ENCODE measurements around the gene POU4F3.
A peak's percentile ranks its signal among the peaks of the same experiment; 100 is the strongest.
"Not testable (repeated sequence)": the region's sequence is repeated elsewhere in the genome, so short reads cannot be mapped to it uniquely, and the experiment has no call there.

POU4F3 gene

GRCh38 chr5:146338774-146339714, at the start of gene POU4F3:
POU4F3 (plus strand) TSS chr5:146338839; CDS start chr5:146339113, 274 bp downstream.
- no peak for DNase-seq

- no peak for DNase-seq
Measured at GRCh38 chr5:146290318-146290717, 48.3 kb upstream of the POU4F3 start.

DNA sequence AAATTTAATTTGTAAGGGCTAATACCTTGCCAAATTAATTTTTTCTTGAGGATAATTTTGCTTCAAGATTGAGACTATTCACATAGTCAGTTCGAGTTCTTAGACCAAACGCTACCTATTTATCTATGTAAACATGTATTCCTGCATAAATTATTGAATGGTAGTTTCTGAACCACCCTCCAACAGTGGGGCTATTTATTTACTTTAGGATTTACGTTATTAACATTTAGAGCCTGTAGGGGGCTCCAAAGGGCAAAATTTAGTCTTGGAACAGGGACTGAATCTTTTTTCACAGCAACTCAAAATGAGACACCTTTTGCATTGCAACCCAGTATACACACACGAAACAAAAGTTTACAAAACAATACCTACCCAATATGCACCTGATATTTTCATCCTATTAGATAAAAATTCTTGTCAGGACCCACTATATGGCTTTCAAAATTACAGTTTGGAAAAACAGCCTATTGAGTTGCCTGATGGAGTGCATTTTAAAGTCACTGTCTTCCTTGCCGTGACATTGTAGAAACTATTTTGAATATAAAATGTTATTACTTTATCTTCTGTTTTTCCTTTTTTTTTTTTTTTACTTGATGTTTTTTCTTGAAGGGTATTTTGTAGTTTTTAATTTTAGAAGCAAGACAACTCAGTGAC, 47.1 kb upstream of the POU4F3 start:
- peak; percentile 53 to 65 for DNase-seq

- no peak for DNase-seq
Measured at GRCh38 chr5:146296245-146296644, 42.4 kb upstream of the POU4F3 start.

- not testable (repeated sequence) for DNase-seq
Measured at GRCh38 chr5:146298920-146299319, 39.7 kb upstream of the POU4F3 start.

GRCh38 chr5:146301626-146302025, 37.0 kb upstream of the POU4F3 start:
- DNase-seq: no peak

- DNase-seq: no peak
Measured at GRCh38 chr5:146302406-146302805, 36.2 kb upstream of the POU4F3 start.

- no peak for DNase-seq
Measured at GRCh38 chr5:146306838-146307237, 31.8 kb upstream of the POU4F3 start.

- DNase-seq: no peak
Measured at GRCh38 chr5:146307796-146308195, 30.8 kb upstream of the POU4F3 start.

- no peak for DNase-seq
Measured at GRCh38 chr5:146310540-146310939, 28.1 kb upstream of the POU4F3 start.

DNA sequence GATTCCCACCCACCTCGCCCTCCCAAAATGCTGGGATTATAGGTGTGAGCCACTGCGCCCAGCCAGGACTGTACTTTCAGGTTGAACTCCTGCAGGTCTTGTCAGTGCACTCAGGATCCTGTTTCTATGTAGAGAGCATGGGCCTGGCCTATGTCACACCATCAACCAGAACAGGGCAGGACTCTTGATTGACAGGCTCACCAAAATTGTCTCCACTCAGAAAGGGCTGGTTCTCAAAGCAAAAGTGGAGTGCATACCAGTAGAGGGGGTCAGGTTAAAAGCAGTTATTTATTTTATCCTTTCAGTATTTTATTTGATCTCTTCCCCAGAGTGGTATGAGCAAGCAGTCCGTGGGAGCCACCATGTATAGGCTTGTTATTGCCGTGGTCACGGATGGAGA, 27.4 kb upstream of the POU4F3 start:
- DNase-seq: no peak

DNA sequence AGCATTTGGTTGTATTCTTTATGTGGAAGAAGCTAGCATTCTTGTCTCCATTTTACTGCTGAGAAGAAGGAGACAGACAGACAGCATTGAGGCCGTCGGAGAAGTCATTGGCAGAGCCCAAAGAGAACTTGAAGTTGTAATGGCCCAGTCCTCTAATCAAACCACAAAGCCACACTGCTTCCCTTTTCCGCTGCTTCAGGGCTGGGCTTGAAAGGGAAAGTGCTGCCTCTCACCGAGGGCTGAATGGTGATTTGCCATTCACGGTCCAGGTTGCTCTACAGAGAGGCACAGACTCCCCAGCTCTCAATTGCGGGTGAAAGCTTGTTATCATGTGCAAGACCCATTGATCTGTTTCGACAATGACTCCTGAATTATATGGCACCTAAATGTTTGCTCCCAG, 25.6 kb upstream of the POU4F3 start:
- DNase-seq: peak; percentile 72 to 73

DNA sequence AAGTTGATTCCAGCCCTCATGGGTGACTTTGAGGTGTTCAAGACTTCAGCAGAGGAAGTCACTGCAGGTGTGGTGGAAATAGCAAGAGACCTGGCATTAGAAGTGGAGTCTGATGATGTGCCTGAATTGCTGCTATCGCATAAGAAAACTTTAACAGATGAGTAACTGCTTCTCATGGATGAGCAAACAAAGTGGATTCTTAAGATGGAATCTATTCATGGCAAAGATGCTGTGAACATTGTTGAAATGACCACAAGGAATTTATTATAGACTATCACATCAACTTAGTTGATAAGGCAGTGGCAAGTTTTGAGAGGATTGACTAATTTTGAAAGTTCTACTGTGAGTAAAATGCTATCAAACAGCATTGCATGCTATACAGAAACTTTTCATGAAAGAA, 17.1 kb upstream of the POU4F3 start:
- DNase-seq: no peak

- DNase-seq: no peak
Measured at GRCh38 chr5:146327257-146327870, 11.3 kb upstream of the POU4F3 start.

DNA sequence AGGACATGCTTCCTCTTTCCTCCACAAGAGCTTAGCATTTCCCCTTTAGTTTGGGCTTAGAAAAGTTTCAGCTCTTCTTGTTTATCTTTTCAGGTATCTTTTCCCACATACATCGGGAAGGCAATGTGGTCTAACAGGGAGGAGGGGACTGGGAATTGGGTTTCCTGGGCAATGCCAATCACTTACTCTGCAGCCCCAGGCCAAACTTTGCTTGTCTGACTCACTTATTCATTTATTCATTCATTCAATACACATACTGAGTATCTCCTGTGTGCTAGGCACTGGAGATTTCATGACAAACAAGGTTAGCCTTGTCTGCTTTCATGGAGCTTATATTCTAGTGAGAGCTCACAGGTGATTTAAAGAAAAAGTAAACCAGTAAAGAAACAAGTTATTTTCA, 10.7 kb upstream of the POU4F3 start:
- DNase-seq: no peak

GRCh38 chr5:146329697-146330096, 8.9 kb upstream of the POU4F3 start:
- no peak for DNase-seq

DNA sequence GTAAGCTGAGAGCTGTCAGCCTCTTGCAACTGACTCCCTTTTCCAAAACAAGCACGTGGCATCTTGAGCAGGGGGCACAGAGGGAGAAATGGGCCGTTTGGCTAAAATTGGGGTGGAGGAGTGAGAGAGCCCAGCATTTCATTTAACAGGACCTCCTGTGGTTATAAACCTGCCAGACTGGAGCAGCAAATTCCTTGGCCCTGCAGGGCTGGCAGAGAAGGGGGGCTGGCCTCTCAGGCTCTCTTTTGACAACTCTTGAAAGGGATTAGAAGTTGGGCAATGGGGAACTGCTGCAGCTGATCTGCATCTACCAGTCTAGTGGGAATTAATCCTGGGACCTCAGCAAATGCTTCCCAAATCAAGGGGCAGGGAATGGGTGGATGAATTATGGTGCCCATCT, 7.2 kb upstream of the POU4F3 start:
- no peak for DNase-seq

DNA sequence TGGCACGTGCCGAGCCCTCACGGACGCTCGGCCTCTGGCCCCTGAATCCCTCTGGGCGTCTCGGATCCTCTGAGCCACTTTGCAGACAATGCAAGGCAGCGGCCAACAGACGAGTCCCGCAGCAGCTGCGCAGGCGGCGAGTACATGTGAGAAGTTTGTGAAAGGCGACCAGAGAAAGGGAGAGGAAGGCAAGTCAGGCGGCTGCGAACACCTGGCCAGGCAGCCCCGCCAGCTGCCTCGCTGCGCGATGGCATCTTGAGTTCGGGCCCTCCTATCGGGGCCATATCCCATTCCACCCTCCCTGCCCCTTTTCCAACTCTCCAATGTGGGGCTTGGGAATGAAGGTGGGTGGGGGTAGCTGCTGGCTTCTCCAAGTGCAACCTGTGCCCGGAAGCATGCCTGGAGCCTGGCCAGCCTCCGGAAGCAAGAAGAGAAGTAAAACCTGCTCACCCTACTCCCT, 4.5 kb upstream of the POU4F3 start:
- no peak for DNase-seq

DNA sequence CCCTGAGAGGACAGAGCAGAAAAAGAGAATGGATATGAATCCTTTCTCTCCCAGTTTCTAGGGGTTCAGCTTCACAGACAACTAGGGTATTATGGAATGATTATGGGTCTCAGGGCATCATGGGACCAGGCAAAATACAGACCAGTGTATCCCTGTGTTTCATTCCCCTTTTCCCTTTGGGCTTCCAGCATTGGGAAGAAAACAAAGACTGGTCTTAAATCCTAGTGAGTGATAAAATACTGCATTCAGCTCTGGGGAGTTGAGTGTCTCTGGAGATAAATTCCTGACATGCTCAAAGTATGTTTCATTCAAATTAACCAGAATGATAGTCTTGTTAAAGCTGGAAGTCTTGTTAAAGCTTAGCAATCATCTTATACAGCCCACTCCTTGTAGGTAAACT, 2.4 kb upstream of the POU4F3 start:
- no peak for DNase-seq

DNA sequence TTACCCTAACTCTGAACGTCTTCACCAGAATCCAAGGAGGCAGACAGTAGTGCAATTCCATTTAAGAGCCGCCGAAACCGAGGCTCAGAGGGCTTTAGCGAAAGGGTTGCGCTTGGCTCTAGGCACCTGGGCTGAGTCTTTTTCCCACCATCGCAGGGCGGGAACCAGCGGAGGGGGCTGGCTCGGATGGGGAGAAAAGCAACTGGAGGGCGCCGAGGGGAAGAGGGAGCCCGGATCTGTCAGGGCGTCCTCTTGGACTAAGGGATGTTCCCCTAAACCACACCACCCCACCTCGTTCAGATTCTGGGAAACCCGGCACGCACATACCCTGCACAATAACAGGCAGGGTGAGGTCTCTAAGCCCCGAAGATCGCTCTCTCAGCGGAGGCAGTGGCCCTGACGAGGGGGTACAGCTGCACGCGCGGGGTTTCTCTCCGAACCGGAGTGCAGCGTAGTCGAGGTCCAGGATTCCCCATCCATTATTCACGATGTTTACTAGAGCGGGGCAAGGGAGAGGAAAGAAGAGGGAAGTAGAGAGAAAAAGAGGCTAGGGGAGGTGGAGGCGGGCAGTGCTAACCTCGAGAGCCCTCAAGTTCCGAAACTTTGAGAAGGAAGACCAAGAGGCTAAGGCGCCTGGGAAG, 1.3 kb upstream of the POU4F3 start:
- no peak for DNase-seq

GRCh38 chr5:146337928-146338327, 711 bp upstream of the POU4F3 start:
- no peak for DNase-seq

- no peak for DNase-seq
Measured at GRCh38 chr5:146339715-146340259, 1.1 kb downstream of the POU4F3 start.
